A673 (cell line): ENCODE measurements around the gene SLC44A3. TPM values are rescaled to one million over a fixed set of nuclear protein-coding genes. Genes with fewer than 3 reads are reported as not detected.
"Not testable (repeated sequence)": the region's sequence is repeated elsewhere in the genome, so short reads cannot be mapped to it uniquely, and the experiment has no call there.

ENCODE experiments used
- BruUV-seq: library from RNA; stranded (reverse); fragments of 400-500 nt; replicated peaks from 2 replicates; lab custom pipeline; 2021; lab: Mats Ljungman, UMichigan
- CTCF ChIA-PET: fragments of 300-600 bp; sonication (Branson Sonifier 250); formaldehyde crosslinking; loops from one replicate; lab custom pipeline; 2022; ENCODE audit warnings: antibody characterized with exemption; lab: Charles Lee
- POLR2A ChIA-PET: fragments of 300-600 bp; sonication (Branson Sonifier 250); formaldehyde crosslinking; loops from one replicate; lab custom pipeline; 2022; ENCODE audit warnings: antibody characterized with exemption; ENCODE audit not compliant: low non-redundant PET; lab: Charles Lee
- DNase-seq: peaks from one replicate; pipeline ENCODE4 v3.0.0-alpha.2; 2015; ENCODE audit warnings: low spot score
- H3K27ac ChIP-seq: fragments of 200-600 bp; sonication (generic); 2 replicates; pipeline ENCODE4 v1.5.1; 2016; ENCODE audit warnings: mixed run types, low read depth, mild to moderate bottlenecking, mixed read lengths, antibody characterized with exemption, low read length; ENCODE audit not compliant: poor library complexity, severe bottlenecking
- H3K27me3 ChIP-seq: fragments of 200-600 bp; sonication (generic); replicated peaks from 2 replicates; pipeline ENCODE4 v1.6.1; 2017; ENCODE audit warnings: mixed run types, low read depth, mild to moderate bottlenecking, mixed read lengths, antibody characterized with exemption, low read length; ENCODE audit not compliant: insufficient read depth, poor library complexity
- H3K36me3 ChIP-seq: fragments of 200-600 bp; sonication (generic); 2 replicates; pipeline ENCODE4 v1.6.1; 2016; ENCODE audit warnings: mixed run types, mild to moderate bottlenecking, mixed read lengths, antibody characterized with exemption, low read length; ENCODE audit not compliant: insufficient read depth, poor library complexity, severe bottlenecking
- H3K4me1 ChIP-seq: fragments of 200-600 bp; sonication (generic); 2 replicates; pipeline ENCODE4 v1.6.1; 2017; ENCODE audit warnings: mixed run types, mild to moderate bottlenecking, mixed read lengths, antibody characterized with exemption, low read length; ENCODE audit not compliant: insufficient read depth, poor library complexity, severe bottlenecking
- H3K4me3 ChIP-seq: fragments of 200-600 bp; sonication (generic); 2 replicates; pipeline ENCODE4 v1.5.1; 2016; ENCODE audit warnings: low read depth, mixed run types, mild to moderate bottlenecking, mixed read lengths, low read length; ENCODE audit not compliant: poor library complexity, severe bottlenecking
- H3K9me3 ChIP-seq: fragments of 200-600 bp; sonication (generic); 2 replicates; pipeline ENCODE4 v1.6.1; 2016; ENCODE audit warnings: mixed run types, low read depth, mild to moderate bottlenecking, mixed read lengths, antibody characterized with exemption, low read length; ENCODE audit not compliant: poor library complexity, severe bottlenecking
- CTCF ChIP-seq: fragments of 300-800, 200-600 bp; sonication (generic); conservative IDR thresholded peaks from 2 replicates; pipeline ENCODE4 v1.5.1; 2017; ENCODE audit warnings: low read depth, mild to moderate bottlenecking, antibody characterized with exemption, low read length, moderate library complexity, mixed read lengths
- EZH2 ChIP-seq: fragments of 200-600 bp; sonication (generic); IDR thresholded peaks from 2 replicates; pipeline ENCODE4 v1.6.1; 2017; ENCODE audit warnings: borderline replicate concordance, low read depth, mild to moderate bottlenecking, mixed read lengths, antibody characterized with exemption, low read length; ENCODE audit not compliant: poor library complexity, severe bottlenecking
- intact Hi-C: fragments of 100-400 bp; cut with micrococcal nuclease; formaldehyde crosslinking; loops from one replicate; pipeline ENCODE4 v1.10.0; 2022; ENCODE audit not compliant: unreplicated experiment
- total RNA-seq: library from RNA; stranded (reverse); gene quantifications from 2 replicates; pipeline ENCODE4 v1.2.3, GENCODE V29; 2021

SLC44A3 gene
- total RNA-seq, 1 experiment from 2014 or later = not detected

- ChIA-PET POLR2A (no interaction called here), CTCF (interaction anchor here (0.5 kb wide), 1 partner anchor 106 kb away, joined by 5 read pairs; no protein-coding TSS in a partner anchor)
- Histone ChIP-seq H3K4me1 (peaks cover 29% of the 10 kb centered on the region), H3K36me3 (no peaks in the 10 kb centered on the region), H3K27me3 (no peaks in the 10 kb centered on the region), H3K4me3 (no peak overlapping the region), H3K27ac (peak overlapping the region; percentile 60), H3K9me3 (no peaks in the 10 kb centered on the region)
- BruUV-seq = no TSS peak
- TF ChIP-seq CTCF = no peak
- TF ChIP-seq EZH2 = no peak
- intact Hi-C loops = no loop called here
- no peak for DNase-seq
Measured at GRCh38 chr1:94936861-94937620, 116.9 kb downstream of the SLC44A3 start.

GRCh38 chr1:94937820-94938219, 117.7 kb downstream of the SLC44A3 start:
- no TSS peak for BruUV-seq
- POLR2A ChIA-PET = no interaction called here
- H3K27ac ChIP-seq = no peak overlapping the region

GRCh38 chr1:94940738-94941137, 120.6 kb downstream of the SLC44A3 start:
- CTCF ChIA-PET = no interaction called here
- no peaks in the 10 kb centered on the region for H3K27me3 ChIP-seq
- no peak for TF ChIP-seq EZH2
- no peak for TF ChIP-seq CTCF
- peaks cover 16% of the 10 kb centered on the region for H3K4me1 ChIP-seq
- no peak overlapping the region for H3K4me3 ChIP-seq
- intact Hi-C loops = no loop called here
- no TSS peak for BruUV-seq
- H3K36me3 ChIP-seq = no peaks in the 10 kb centered on the region
- H3K27ac ChIP-seq = no peak overlapping the region
- DNase-seq = no peak
- H3K9me3 ChIP-seq = no peaks in the 10 kb centered on the region
- POLR2A ChIA-PET = no interaction called here

More at GRCh38 chr1:94937820-94938219, 117.7 kb downstream of the SLC44A3 start:
- intact Hi-C loops = no loop called here
- Histone ChIP-seq H3K36me3 (no peaks in the 10 kb centered on the region), H3K9me3 (no peaks in the 10 kb centered on the region), H3K4me3 (no peak overlapping the region), H3K27me3 (no peaks in the 10 kb centered on the region), H3K4me1 (peaks cover 29% of the 10 kb centered on the region)
- TF ChIP-seq CTCF (no peak), EZH2 (no peak)
- CTCF ChIA-PET = no interaction called here
- no peak for DNase-seq

GRCh38 chr1:94941480-94941879, 121.3 kb downstream of the SLC44A3 start:
- H3K27ac ChIP-seq, POLR2A ChIA-PET, intact Hi-C loops, CTCF ChIA-PET, H3K4me1 ChIP-seq, H3K36me3 ChIP-seq, BruUV-seq, H3K27me3 ChIP-seq, H3K4me3 ChIP-seq, H3K9me3 ChIP-seq, DNase-seq: not testable (repeated sequence)
